ENCODE data around the gene PPRC1.

The PPRC1 gene

DNA sequence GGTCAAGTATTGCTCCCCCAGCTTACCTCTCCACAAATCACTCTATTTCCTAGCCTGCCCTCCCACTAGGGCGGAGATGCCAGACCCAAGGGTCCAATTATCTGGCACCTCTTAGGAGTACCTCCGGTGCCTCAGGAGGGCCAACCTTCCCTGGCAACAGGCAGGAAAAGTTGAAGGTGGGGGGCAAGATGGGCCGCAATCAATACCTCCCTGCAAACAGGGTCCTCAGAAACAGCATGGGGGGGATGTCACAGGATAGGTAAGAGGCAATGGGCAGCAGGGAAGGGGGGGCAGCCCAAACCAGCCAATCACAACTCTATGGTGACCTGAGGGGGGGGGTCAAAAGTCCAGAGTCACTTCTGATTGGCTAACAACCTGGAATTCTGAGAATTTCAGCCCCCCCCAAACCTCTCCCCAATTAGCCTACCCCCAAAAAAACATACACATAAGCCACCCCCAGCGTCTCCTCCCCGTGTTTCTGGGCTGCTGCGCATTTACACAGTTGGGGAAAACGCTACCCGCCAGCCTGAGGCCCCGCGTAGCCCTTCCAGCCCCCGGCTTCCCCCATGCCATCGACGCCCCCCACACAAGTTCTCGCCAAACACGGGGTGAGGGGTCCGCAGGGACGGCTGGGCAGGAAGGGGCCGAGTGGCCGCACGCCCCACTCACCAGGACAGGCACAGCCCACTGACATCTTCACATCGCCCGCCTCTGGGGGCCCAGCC lies 13.3 kb upstream of the PPRC1 start:
- peak; percentile 71 for DNase-seq (ENCODE audit: low spot score)

DNA sequence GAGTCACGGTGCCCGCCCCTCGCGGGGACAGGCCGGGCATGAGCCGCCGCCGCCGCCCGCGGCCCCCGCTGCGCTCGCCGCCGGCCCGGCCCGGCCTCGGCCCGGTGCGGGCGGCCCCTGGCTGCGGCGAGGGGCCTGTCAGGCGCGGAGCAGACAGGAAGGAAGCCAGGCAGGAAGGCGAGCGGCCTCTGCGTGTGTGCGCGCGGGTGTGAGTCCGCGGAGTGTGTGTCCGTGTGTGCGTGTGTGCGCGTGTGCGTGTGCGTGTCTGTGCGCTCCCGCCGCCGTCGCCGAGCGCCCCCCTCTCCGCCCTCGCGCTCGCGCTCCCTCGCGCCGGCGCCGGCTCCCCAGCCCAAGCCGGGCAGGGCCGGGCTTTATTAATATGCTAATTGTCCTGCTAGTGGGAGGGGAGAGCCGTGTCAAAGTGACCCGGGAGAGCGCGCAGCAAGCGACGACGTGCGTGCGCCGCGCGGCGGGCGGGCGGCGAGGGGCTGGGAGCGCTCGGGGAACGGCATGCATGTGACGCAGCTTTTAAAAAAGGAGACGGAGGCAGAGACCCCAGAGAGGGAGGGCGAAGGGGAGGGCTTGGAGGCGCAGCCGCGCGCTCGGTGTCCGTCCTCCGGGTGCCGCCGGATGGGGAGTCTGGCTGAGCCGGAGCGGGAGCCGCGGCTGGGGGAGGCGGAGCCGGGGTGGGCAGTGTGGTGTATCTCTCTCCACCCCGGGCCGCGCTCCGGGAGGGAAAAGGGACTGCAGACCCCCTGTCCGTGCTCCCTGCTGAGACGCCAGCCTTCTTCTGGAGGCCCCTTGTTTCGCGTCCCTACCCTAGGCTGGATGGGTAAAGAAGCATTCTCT lies 12.5 kb upstream of the PPRC1 start, which contains the start of gene LDB1:
Gene LDB1 (minus strand): TSS at position 227 of the 849 bp plus-strand sequence. CDS start 258 bp downstream, outside the sequence.
- DNase-seq (ENCODE audit: low spot score): peak; percentile 92

GRCh38 chr10:102120991-102121738 lies 11.7 kb upstream of the PPRC1 start:
- DNase-seq (ENCODE audit: low spot score): peak; percentile 84

GRCh38 chr10:102121739-102122372 lies 11.0 kb upstream of the PPRC1 start:
- peak; percentile 67 for DNase-seq (ENCODE audit: low spot score)

GRCh38 chr10:102122450-102122849 lies 10.4 kb upstream of the PPRC1 start:
- no peak for DNase-seq (ENCODE audit: low spot score)

DNA sequence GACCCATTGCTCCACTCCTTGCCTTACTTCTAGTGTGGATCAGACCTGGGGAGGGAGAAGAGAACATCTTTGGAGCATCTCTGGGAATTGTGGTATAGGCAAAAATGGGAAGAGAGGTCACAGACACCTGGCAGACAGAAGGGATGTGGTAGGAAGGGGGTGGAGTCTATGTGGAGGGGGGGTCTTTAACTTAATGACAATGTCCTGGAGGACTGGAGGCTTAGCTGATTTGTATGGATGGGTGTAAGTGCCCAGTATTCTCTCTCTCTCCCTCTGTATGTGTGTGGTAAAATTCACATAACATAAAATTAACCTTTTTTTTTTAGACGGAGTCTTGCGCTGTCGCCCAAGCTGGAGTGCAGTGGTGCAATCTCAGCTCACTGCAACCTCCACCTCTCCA lies 9.6 kb upstream of the PPRC1 start:
- DNase-seq (ENCODE audit: low spot score): no peak

DNA sequence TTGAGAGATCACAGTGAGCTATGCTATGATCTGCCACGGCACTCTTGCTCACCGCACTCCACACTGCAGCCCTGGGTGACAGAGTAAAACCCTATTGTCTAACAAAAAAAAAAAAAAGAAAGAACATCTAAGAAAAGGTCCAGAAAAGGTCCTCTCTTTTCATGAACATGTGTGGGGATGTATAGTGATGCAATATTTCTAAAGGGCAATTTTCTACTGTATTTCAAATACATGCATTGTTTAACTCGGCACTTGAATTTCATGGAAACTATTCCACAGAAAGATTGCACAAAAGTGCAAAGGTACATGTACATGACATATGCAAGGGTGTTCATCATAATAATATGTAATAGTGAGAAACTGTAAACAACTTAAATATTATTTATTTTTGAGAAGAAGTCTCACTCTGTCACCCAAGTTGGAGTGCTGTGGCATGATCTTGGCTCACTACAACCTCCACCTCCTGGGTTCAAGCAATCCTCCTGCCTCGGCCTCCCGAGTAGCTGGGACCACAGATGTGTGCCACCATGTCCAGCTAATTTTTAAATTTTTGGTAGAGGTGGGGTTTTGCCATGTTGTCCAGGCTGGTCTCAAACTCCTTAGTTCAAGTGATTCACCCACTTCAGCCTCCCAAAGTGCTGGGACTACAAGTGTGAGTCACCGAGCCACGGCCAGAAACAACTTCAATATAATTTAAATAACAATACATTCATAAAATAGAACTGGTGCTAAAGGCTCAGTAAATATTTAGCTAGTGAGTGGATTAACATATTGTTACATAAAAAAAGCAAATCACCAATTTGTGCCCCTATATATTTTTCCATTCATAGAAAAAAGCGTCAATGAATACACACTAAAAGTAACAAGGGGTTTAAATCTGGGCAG lies 1.3 kb upstream of the PPRC1 start:
- DNase-seq (ENCODE audit: low spot score): no peak

GRCh38 chr10:102132193-102132562 lies 662 bp upstream of the PPRC1 start:
- no peak for DNase-seq (ENCODE audit: low spot score)

DNA sequence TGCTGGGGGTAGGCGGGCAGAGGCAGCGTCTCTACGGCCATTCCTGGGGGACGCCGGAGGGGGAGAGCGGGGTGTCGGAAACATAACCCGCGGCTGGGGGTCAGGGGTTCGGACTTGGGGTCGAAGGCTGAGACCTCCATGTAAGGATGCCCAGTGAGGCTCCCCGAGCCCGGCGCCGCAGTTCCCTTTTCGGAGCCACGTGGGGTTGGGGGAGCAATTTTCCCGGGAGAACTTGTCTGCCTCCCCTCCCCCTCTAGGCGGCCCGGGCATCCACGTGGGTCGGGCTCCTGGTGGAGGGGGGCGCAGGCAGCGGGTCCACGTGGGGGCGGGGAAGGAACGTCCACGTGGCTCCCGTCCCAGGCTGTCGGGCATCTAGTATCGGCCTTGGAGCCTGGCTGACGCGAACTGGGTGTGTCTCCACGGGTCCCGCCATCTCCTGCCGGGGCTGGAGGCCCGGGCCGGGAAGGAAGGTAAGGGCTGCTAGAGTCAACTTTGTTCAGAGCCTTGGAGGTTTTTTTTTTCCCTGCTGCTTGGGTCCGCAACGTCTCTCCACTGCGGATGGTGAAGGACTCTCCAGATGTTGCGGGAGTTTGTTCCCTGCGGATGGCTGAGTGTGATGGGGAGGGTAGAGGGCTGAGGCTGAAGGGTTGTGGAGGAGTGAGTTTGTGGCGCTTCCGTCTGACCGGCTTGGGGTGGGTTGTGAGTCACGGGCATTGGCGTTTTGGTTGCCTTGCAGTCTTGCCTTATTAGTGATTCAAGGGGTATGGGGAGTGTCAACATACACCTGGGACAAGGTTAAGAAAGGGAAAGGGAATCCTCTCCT lies 744 bp downstream of the PPRC1 start:
- peak; percentile 77 for DNase-seq (ENCODE audit: low spot score)

- DNase-seq (ENCODE audit: low spot score): no peak
Observed at GRCh38 chr10:102134416-102134815, 1.6 kb downstream of the PPRC1 start.

GRCh38 chr10:102135956-102136526 lies 3.2 kb downstream of the PPRC1 start:
- no peak for DNase-seq (ENCODE audit: low spot score)

GRCh38 chr10:102139281-102140110 lies 6.7 kb downstream of the PPRC1 start:
- DNase-seq (ENCODE audit: low spot score): no peak

DNA sequence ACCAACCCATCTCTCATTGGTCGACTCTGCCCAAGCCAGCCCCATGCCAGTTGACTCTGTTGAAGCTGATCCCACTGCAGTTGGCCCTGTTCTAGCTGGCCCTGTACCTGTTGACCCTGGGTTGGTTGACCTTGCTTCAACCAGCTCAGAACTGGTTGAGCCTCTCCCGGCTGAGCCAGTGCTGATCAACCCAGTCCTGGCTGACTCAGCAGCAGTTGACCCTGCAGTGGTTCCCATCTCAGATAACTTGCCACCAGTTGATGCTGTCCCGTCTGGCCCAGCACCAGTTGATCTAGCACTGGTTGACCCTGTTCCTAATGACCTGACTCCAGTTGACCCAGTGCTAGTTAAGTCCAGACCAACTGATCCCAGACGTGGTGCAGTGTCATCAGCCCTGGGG lies 7.4 kb downstream of the PPRC1 start:
- DNase-seq (ENCODE audit: low spot score): no peak

- DNase-seq (ENCODE audit: low spot score): no peak
Observed at GRCh38 chr10:102140913-102141540, 8.2 kb downstream of the PPRC1 start.

DNA sequence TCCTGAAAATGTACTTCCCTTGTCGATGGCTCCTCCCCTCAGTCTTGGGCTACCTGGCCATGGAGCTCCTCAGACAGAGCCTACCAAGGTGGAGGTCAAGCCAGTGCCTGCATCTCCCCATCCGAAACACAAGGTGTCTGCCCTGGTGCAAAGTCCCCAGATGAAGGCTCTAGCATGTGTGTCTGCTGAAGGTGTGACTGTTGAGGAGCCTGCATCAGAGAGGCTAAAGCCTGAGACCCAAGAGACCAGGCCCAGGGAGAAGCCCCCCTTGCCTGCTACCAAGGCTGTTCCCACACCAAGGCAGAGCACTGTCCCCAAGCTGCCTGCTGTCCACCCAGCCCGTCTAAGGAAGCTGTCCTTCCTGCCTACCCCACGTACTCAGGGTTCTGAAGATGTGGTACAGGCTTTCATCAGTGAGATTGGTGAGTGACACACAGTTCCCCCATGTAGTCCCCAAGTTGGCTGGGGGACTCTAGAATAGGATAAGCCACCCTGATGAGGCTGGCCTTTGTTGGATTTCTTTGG lies 8.8 kb downstream of the PPRC1 start:
- no peak for DNase-seq (ENCODE audit: low spot score)

DNA sequence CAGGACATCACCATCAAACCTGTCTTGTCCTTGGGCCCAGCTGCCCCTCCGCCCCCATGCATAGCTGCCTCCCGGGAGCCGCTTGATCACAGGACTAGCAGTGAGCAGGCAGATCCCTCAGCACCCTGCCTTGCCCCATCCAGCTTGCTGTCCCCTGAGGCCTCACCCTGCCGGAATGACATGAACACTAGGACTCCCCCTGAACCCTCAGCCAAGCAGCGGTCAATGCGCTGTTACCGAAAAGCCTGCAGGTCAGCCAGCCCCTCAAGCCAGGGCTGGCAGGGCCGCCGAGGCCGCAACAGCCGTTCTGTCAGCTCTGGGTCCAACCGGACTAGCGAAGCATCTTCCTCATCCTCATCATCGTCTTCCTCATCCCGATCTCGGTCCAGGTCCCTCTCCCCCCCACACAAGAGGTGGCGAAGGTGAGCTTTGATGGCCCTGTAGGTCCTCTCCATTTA lies 14.2 kb downstream of the PPRC1 start:
- DNase-seq (ENCODE audit: low spot score): no peak

DNA sequence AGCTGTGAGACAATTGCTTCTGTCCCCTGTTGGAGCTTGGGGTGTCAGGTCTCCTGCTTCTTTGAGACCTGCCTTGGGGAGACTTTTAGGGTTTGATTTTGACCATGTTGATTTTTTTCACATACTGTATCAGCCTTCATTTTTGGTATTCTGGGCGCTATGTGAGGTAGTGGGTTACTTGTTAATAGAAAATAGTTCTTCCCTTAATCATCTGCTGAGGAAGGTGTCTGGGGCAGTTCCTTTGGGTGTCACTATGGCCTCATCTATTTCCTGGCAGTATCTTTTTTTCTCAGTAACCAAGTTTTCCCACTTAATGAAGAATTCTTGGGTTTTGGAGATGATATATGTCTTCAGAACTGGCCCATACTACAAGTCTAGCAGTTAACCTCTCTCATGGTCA lies 14.7 kb downstream of the PPRC1 start:
- DNase-seq (ENCODE audit: low spot score): no peak

DNA sequence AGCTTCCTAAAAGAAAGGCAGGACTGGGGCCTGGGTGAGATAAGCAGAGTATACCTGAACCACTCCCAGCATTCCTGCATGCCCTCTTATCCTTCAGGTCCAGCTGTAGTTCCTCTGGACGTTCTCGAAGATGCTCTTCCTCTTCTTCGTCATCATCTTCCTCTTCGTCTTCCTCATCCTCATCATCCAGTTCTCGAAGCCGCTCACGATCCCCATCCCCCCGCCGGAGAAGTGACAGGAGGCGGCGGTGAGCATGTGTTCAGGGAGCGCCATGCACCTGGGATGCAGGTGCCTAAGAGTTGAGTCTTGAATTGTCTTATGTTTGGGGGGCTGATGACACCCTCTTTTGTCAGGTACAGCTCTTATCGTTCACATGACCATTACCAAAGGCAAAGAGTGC lies 15.4 kb downstream of the PPRC1 start:
- DNase-seq (ENCODE audit: low spot score): no peak
